H1 (cell line): ENCODE measurements around the gene KIF13A.

Experiments
- CTCF ChIP-seq, 3 experiments: IDR thresholded peaks; 1 replicate in 2 of 3; 2 replicates in 1 of 3; pipeline versions ENCODE4 v1.5.1 to v1.6.1; 2011; ENCODE audit warnings: low read length in 3 of 3, mild to moderate bottlenecking in 3 of 3, inconsistent platforms in 2 of 3, low read depth in 1 of 3, moderate library complexity in 1 of 3; ENCODE audit not compliant: insufficient read depth in 1 of 3; ENCODE audit errors: control extremely low read depth in 1 of 3
- POLR2AphosphoS5 ChIP-seq: IDR thresholded peaks from 2 replicates; pipeline ENCODE4 v1.6.1; 2011; ENCODE audit warnings: low read depth, low read length
- USF2 ChIP-seq: IDR thresholded peaks from 2 replicates; pipeline ENCODE4 v1.6.1; 2011; ENCODE audit warnings: low read length, improper control_type of control experiment

GRCh38 chr6:17905611-17906592, 81.5 kb downstream of the KIF13A start:
- TF ChIP-seq POLR2AphosphoS5 (no peak), USF2 (no peak), CTCF (IDR thresholded peaks at IDR 0.05; ENCODE audit: control extremely low read depth in 1 of 3, insufficient read depth in 1 of 3, low read depth in 1 of 3, low read length in 3 of 3) (no peak)
